GM19193 (cell line): ENCODE data around the gene HTR6.

Experiments
- POLR2A ChIP-seq: IDR thresholded peaks from 4 replicates; pipeline ENCODE4 v1.6.1; 2011; ENCODE audit not compliant: insufficient read depth, insufficient read length; ENCODE audit errors: extremely low read depth

Gene HTR6

DNA sequence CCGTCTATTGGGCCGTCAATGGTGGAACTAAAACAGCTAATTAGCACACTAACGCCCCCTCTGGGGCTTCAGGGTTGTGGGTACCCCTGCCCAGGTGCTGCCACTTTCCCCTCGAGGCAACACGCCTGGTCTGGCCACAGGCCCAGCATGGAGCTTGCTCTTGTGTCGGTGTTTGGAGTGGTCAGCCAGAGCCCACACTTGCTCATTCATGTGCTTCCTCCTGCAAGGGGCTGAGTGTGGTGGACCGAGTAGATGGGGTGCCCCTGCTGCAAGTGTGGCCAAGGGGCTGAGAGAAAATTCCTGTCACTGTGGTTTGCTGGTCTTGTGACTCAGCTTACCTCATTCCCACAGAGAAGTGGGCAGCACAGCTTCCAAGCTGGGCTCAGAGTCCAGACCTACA, 25.7 kb downstream of the HTR6 start:
- no peak for TF ChIP-seq POLR2A

DNA sequence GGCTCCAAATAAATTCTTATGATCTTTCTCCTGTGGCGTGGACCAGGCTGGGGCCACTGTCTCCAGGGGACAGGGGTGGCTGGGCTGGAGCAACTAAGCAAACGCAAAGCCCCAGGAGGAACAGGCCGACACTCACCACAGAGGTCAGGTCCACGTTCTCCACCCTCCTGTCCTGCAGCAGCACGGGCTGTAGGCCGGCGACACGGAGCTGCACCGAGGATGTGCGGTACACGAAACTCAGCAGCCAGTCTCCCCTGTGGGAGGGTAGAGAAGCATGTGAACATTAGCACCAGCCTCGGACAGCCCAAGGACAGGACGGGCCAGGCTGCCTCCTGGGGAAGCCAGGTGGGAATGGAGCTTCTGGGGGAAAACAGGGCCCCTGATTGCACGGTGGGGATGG, 29.6 kb downstream of the HTR6 start:
- TF ChIP-seq POLR2A = no peak

DNA sequence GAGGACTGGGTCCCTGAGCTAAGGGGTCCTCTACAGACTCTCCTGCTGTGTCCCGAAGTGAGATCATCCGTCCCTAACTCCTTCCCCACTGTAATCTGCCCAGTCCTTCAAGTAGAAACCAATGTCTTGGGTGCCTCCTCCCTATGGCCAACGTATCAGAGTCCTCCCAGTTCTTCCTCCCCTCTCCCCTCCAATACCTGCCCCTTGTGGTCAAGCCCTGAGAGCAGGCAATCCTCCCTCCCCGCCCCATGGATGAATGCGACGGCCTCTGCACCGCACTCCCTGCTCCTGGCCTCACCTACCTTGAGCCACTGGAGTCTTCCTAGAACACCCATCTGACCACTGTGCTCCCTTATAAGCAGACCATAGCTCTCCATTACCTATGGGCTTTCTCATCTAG, 31.1 kb downstream of the HTR6 start:
- no peak for TF ChIP-seq POLR2A

DNA sequence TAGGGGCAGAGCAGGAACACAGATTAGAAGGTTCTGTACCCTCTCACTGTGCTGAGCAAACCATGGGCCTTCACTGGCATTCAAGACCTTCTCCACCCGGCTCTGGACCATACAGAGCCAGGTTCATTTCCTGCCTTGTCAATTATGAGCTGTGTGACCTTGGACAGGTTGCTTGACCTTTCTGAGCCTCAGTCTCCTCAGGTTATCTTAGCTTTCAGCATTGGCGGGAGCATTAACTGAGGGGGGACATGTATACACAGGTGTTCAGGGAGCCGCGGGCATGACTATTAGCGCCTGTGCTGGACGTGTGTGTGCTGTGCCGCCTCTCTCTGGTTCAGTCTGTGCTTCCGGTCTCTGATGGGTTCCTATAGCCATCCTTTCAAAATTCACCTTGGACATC, 32.1 kb downstream of the HTR6 start:
- no peak for TF ChIP-seq POLR2A

DNA sequence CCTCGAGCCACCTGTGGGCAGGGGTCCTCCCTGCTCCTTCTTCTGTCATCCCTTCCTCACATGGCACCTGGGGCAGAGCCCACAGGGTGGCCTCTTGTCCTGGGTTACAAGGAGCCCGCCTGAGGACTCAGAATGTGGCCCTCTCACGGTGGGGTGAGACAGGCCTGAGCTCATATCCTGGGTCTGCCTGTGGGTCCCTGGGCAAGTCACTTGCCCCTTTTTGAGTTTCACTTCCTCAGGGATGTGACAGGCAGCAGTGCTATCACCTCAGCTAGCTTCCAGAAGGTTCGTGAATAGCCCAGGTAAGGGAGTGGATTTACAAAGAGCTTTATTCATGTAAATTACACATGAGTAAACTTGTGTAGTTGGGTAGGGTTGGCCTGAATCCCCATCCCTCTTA, 33.5 kb downstream of the HTR6 start:
- no peak for TF ChIP-seq POLR2A

DNA sequence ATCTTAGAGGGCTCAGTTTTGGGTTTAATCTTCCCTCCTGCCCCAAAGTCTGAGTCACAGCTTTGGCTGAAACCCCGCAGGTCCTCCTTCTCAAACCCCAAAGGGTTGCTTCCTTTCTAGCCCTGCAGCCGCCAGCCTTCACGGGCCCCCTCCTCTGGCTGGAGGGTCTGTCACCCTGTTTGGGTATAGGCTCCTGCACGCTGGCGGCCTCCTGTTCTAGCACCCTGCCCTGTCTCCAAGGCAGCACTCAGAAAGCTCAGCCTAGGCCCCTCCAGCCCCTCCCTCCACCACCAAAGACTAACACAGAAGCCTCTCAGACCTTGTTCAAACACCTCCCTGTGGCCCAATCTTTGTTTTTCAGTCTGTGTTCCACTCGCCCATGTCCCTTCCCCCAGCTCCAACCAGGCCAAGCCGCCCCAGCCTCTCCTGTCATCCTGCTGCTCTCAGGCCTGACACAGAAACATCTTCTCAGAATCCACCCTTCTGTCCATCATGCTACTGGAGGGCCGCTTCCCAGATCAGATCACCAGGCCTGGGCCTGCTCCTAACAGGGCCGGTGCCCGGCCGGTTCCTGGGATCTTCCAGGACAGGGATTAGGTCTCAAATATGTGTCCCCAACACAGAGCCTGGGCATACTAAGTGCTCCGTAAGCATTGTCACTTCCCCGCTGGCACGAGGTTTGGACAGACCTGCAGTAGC, 35.6 kb downstream of the HTR6 start:
- TF ChIP-seq POLR2A = no peak

DNA sequence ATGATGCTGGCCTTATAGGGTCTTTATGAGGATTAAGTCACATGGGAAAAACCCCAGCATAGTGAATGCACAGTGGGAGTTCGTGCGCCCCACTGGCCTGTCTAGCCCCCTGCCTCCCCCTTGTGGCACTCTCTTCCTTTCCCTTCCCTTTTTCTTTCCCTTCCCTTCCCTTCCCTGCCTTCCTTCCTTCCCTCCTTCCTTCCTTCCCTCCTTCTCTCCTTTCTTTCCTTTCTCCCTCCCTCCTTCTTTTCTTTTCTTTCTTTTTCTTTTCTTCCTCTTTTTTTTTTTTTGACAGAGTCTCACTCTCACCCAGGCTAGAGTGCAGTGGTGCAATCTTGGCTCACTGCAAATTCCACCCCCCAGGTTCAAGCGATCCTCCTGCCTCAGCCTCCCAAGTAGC, 38.6 kb downstream of the HTR6 start:
- no peak for TF ChIP-seq POLR2A

DNA sequence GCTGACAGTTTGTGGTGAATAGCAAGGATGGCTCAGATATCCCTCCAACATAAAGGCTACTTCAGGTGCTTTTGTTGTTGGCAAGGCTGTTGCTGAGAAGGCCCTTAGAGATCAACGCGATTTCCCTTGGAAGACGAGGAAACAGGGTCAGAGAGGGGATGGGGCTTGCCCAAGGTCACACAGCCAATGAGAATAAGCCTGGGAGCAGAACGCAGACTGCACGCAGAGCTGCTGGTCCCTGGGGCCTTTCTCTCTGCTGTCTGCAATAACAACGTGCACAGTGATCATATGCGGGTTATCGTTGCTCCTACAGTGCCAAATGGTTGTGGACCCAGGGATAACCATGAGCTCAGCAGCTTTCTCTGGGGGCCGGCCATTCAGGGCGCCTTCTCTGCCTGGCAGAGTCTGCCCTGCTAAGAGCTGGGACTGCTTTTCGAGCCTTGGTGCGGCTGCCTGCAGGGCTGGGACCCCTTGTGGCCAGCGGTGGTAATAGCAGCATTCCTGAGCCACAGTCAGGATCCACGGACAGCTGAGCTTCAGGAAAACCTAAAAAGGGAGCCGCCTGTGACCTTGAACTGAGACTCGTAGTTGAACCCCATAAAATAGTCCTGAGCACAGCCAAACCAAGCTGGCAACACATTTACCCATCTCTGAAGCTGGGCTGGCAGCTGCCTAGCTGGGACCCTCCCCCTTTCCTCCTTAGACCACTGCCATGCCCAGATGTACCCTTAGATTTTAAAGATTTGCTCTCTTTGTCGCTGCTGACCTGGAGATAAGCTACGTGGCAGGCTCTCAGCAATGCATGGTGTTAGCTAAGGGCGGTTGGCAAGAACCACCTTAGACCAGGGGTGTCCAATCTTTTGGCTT, 39.8 kb downstream of the HTR6 start:
- TF ChIP-seq POLR2A = no peak

DNA sequence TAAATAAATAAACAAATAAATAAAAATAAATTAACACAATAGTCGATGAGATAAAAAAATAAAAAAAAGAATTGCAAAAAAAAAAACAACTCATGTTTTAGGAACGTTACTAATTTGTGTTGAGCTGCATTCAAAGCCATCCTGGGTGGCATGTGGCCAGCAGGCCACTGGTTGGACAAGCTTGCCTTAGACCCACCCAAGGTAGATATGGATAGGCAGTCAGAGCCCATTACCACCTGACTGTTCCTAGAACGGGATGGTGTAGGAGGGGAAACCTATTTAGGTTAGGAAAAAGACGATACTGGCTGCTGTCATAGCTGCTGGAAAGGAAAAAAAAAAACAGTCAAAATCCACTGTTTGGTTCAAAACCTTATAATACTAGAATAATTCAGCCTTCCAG, 40.8 kb downstream of the HTR6 start:
- no peak for TF ChIP-seq POLR2A

DNA sequence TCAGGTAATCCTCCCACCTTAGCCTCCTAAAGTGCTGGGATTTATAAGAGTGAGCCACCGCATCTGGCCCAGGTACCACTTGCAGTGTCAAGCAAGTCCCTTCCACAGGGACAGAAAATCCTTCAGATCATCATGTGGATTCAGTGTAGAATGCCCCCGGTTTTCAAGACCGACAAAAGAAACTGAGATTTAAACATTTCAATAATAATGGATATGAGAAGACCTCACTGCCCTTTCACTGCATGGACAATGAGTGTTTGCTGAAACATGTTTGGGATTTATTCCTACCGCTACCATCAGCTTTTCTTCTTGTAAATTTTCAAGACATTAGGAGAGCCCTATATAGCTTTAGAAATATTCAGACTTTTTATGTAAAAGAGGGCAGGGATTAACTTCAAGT, 41.5 kb downstream of the HTR6 start:
- TF ChIP-seq POLR2A = no peak

DNA sequence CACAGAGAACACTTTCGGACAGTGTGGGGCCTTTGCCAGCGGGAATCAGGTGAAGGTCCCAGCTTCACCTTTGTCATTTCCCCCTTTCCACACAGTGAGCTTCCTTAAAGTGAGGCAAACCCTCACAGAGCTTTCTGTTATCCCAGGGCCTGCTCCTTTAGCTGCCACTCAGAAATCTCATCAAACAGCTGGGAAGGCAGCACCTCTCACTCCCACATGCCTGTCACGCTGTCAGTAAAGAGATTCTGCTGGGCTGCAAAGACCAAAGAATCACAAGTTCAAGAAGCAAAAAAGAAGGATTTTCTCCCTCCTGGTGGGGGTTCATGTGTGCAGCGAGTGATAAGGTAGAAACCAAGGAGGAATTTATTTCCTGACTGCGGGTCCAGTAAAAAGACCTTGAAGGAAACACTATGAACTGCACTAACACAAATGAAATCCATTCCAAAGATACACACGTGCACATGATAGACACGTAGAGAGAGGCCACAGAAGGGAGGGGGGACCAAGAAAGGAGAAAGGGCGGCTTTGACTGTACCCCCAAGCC, 44.0 kb downstream of the HTR6 start:
- TF ChIP-seq POLR2A = no peak

DNA sequence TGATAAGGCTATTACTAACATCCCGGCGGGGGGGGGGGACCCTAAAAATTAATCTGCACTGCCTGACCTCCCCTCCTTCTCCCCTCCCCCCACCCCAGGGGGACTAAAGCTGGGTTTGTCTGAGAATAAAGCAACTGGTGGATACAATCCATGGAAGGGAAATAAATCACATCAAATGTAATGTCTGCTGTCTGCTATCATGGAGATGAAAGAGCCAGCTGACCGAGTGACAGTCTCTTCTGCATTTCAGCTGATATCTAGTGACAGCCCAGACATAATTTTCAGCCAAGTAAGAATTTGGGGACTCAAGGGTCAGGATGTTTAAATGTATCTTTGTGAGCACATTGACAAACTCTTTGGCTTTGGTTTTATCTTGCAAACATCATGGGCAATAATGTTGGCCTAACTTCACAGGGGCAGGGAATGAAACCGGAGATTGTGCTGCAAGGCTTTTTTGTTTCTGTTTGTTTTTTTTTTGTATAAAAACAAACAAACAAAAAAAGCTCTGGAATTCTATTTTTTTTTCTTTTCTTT, 44.7 kb downstream of the HTR6 start:
- TF ChIP-seq POLR2A = no peak

DNA sequence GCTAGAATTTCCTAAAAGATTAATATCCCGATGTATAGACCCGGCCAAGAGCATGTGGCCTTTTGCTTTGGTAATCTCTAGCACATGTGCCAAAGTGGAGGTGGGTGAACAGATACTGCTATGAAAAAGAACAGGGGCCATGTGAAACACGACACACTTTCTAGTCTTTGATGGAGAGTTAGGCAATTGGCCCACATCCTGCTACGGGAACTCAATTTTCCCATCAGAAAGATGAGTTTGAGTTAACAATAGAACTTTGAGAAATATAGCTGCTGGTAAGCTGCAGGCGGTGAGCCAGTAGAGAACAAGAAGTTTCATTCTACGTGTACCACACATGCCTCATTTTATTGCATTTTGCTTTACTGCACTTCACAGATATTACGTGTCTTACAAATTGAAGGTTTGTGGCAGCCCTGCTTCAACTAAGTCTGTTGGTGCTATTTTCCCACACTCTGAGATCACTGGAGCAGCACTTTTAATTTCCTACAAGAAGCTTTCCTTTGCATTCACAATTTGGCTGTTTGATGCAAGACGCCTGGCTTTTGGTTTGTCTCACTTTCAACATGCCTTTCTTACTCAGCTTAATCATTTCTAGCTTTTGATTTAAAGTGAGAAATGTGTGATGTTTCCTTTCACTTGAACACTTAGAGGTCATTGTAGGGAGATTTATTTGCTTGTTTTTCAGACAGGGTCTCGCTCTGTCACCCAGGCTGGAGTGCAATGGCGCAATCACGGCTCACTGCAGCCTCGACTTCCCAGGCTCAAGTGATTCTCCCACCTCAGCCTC, 46.3 kb downstream of the HTR6 start:
- no peak for TF ChIP-seq POLR2A

DNA sequence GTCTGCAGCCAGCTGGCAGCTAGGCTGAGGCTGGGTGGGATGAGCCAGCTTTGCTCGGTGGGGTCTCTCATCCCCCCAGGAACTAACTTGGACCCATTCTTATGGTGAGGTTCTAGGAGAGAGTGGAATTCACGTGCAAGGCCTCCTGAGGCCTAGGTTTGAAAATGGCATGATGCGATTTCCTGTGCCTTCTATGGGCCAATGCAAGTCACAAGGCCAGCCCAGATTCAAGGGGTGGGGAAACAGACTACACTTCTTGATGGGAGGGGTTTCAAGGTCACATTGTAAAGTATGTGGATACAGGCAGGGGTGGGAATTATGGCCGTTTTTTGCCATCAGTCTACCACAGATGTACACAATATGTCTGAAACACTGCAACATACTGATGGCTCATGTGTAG, 48.3 kb downstream of the HTR6 start:
- TF ChIP-seq POLR2A = no peak
